Fibroblast of the aortic adventitia (primary cell): ENCODE measurements around the gene NALCN. TPM values are rescaled to one million over a fixed set of nuclear protein-coding genes. Genes with fewer than 3 reads are reported as not detected.

Experiments
- DNase-seq: peaks from one replicate; pipeline ENCODE4 v3.0.0-alpha.2; 2010; ENCODE audit warnings: low read depth
- H3K4me3 ChIP-seq: 2 replicates; pipeline ENCODE4 v1.5.1; 2011; ENCODE audit warnings: low read depth, mild to moderate bottlenecking, control low read depth, low read length, moderate library complexity
- CTCF ChIP-seq: IDR thresholded peaks from 2 replicates; pipeline ENCODE4 v1.5.1; 2011; ENCODE audit warnings: mild to moderate bottlenecking, low read length, control low read depth, inconsistent platforms; ENCODE audit not compliant: insufficient read depth
- total RNA-seq: library from RNA; depleted of rRNA; stranded (reverse); fragments of >200 nt; gene quantifications from 2 replicates; pipeline ENCODE4 v1.2.3, GENCODE V29; 2012; ENCODE audit warnings: low replicate concordance

The NALCN gene
- total RNA-seq, 1 donor: 3.1 TPM

GRCh38 chr13:101354895-101355294 lies 61.4 kb downstream of the NALCN start:
- no peak for DNase-seq
- TF ChIP-seq CTCF: no peak
- H3K4me3 ChIP-seq: no peak overlapping the region

DNA sequence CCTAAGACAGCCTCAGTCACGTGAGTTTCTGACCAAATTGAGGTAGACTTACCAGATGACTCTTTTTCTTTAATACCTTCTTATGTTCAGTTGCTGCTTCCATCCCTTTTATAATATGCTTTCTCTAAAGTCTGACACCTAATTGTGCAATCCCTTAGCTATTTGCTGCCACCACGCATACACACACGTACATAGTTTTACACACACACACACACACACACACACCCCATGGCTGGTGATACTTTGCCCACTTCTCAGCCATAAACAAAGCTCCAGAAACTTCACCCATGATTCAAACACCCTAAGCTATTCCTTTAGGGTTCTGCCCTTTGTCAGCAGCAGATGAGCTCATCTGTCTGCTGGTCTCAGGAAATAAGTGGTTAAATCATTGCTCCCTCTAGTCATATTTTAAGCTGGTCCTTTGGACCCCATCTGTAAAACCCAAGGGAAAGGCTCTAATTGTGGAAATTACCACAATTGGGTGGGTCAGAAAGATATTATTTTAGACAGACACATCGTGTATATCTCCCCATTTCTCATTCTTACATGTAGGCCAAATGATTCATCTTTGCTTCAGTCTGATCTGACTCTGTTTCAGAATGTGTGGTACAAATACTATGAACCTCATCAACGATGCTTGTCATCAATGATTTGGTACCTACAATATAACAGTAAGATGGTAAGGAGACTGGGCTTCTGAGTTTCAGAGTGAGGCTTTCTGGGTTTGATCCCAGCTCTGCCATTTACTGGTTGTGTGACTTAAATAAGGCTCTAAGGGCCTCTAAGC lies 69.2 kb downstream of the NALCN start:
- TF ChIP-seq CTCF: no peak
- peak; percentile 34 for DNase-seq
- no peak overlapping the region for H3K4me3 ChIP-seq

DNA sequence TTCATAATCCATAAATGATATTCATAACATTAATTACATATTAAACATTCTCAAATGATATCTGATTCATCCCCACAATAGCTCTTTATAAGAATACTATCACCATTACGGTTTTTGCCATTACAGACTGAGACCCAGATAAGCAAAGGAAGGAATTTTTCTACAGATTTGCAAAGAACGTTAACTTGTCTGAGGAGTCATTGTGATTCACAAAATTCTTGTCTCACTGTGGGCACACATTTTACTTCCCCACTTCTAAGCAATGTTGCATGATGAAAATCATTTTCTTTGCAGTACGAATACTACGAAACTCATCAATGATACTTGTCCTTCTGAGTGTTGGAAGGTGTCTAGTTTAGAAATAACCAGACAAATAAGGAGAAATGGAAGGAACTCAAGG lies 70.1 kb downstream of the NALCN start:
- peak; percentile 13 for DNase-seq

GRCh38 chr13:101343128-101343787 lies 73.0 kb downstream of the NALCN start:
- no peak for DNase-seq
- TF ChIP-seq CTCF: no peak
- no peak overlapping the region for H3K4me3 ChIP-seq

More for the DNA sequence above, 70.1 kb downstream of the NALCN start:
- no peak overlapping the region for H3K4me3 ChIP-seq
- TF ChIP-seq CTCF: no peak

DNA sequence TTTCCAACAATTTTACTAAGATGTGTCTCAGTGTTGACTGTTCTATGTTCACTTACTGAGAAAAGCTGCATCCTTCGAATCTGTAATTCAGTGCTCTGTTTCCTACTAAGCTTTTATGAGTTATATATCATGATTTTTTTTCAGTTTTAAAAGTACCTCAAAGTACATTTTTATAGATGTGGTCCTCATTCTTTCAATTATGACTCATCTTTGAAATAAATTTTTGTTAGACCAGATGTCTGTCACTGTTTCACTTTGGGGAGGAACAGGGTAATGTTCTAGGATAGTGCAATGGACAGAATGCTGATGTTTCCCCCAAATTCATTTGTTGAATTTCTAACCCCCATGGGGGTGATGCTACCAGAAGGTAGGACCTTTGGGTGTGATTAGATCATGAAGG lies 74.8 kb downstream of the NALCN start:
- no peak overlapping the region for H3K4me3 ChIP-seq
- peak; percentile 12 for DNase-seq
- TF ChIP-seq CTCF: no peak

GRCh38 chr13:101339202-101339601 lies 77.1 kb downstream of the NALCN start:
- TF ChIP-seq CTCF: no peak
- DNase-seq: no peak
- no peak overlapping the region for H3K4me3 ChIP-seq
